GM21526 (cell line): ENCODE results near the gene IFITM1.
"Not testable (repeated sequence)": the region's sequence is repeated elsewhere in the genome, so short reads cannot be mapped to it uniquely, and the experiment has no call there.

ENCODE experiments used
- ATAC-seq: cut with Tn5 transposase; IDR thresholded peaks from one replicate; pipeline ENCODE4 v1.9.1; 2021; ENCODE audit warnings: moderate library complexity; ENCODE audit not compliant: unreplicated experiment, low FRiP score

IFITM1 gene

GRCh38 chr11:339963-340362 lies 26.1 kb downstream of the IFITM1 start:
- no peak for ATAC-seq

DNA sequence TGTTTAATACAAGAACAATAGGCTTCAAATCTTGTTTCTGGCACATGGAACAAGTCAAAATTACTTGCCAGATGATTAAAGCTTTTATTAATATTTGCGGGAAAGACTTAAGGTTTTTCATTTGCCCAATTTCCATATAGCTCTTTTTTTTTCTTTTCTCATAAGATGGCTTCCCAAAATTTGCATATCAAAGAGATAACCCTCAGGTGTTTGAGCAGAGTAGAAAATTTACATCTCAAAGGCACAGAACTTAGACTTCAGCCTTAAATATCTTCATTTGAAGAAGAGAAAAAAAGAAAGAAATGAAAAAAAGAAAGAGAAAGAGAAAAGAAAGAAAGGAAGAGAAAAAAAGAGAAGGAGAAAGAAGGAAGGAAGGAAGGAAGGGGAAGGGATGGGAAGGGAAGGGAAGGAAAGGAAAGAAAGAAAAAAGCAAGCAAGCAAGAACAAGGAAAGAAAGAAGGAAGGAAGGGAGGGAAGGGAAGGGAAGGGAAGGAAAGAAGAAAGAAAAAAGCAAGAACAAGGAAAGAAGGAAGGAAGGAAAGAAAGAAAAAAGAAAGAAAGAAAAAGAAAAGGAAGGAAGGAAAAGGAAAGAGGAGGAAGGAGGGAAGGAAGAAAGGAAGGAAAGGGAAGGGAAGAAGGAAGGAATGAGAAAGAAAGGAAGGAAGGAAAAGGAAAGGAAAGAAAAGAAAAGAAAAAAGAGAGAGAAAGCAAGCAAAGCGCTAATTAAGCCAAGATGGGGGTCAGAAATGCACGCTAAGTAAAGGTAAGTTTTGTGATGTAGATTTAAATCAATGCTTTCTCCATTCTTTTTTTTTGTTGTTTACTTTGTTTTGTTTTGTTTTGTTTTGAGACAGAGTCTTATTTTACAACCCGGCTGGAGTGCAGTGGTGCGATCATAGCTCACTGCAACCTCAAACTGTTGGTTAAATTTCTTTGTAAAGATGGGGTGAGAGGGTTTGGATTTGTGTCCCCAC lies 27.0 kb downstream of the IFITM1 start:
- ATAC-seq = no peak

- ATAC-seq = no peak
Measured at GRCh38 chr11:342328-342727, 28.5 kb downstream of the IFITM1 start.

DNA sequence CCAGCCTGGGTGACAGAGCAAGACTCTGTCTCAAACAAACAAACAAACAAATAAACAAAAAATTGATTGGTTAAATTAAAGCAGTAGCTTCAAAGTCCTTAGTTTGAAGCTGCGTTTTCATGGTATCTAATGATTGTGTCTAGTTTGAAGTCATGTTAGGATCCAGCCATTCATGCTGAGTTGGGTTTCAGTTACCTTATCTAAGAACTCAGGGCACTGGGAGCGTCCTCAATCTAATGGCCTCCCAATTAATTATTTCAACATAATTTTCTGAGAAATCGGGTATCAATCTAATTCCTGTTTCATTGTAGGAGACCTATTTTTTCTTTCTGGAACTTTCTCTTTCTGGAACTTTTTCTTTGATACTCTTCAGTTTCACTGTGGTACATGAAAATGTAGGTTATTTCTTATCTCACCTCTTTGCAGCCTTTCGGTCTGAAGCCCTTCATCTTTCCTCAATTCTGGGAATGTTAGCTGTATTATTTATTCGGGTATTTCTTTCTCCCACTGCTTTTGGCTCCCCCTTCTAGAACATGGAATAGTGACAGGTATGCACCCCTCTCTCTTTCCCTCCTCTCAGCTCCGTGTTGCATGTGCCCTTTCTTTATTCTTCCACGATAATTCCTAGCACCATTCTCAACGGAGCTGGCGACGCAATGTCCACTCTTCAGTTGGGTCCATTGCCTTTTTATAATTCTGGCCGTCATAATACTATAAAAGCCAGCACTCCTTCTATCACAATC lies 31.2 kb downstream of the IFITM1 start:
- ATAC-seq = no peak

GRCh38 chr11:346529-346928 lies 32.7 kb downstream of the IFITM1 start:
- ATAC-seq = no peak

GRCh38 chr11:349270-349954 lies 35.6 kb downstream of the IFITM1 start:
- not testable (repeated sequence) for ATAC-seq

GRCh38 chr11:350033-350722 lies 36.3 kb downstream of the IFITM1 start:
- ATAC-seq = not testable (repeated sequence)

GRCh38 chr11:350723-351255 lies 36.9 kb downstream of the IFITM1 start:
- no peak for ATAC-seq

GRCh38 chr11:351411-351810 lies 37.6 kb downstream of the IFITM1 start:
- no peak for ATAC-seq

GRCh38 chr11:352456-353031 lies 38.7 kb downstream of the IFITM1 start:
- no peak for ATAC-seq

DNA sequence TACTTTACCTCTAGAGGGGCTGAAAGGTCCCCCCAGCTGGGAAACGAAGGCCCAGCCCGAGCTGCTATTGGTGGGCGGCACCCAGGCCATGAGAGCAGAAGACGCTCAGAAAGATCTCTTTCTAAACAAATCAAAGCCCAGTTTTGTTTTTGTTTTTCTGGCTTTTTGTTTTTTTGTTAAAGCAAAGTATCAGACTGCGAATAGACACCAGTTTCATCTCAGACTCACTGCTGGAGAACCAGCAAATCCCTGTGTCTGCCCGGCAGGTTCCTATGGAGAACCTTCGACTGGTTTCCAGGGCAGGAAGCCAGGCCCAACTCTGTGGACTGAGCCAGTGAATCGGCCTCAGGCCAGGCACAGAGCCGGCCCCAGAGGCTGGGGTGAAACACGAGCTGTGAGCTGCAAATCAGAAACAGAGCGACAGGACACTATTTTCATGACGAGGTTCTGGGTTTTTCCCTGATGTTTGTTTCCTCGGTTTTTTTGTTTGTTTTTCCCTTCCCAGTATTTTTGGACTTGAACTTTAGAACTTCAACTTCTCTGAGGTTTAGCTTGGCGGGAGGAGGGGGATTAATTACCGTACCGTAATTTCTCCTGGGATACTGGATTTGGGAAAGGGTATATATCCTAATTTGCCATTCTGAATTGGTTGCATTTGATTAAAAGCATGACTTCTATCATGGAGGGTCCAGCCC lies 39.5 kb downstream of the IFITM1 start:
- no peak for ATAC-seq

DNA sequence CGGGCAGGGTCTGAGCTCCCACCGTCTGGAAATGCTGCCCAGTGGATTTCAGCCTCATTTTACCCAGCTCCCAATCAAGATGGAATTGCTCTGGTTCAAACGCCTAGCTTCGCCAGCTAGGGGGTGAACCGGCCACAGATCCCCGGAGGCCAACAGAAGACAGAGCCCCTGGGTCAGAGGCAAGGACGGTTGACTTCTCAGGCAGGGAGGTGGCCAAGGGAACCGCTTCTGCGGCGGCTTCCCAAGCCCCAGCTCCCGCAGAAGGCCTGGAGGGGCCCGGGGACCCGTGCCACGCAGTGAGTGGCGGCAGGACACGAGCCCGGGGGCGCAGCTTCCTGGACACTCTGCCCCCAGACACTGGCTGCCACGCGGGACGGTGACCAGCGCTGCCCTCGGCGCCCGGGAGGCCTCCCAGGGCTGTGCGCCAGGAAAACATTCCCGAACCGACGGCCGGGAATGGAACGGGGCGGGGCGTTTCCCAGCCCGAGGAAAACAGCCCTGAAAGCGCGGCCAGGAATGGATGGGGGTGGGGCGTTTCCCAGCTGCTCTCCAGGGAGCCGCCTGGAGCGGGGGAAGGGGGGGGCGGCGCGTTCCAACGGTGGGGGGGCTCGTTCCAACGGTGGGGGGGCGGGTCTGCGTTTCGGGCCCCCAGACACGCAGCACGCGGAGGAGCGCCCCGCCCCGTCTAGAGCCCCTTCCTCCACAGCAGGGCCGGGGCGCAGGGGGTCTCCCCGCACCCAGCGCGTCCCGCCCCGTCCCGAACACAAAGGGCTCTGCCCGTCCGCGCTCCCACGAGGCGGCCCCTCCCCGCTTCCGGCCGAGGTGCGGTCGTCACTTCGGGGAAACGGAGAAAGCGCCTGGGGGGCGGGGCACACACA lies 42.0 kb downstream of the IFITM1 start:
- no peak for ATAC-seq

DNA sequence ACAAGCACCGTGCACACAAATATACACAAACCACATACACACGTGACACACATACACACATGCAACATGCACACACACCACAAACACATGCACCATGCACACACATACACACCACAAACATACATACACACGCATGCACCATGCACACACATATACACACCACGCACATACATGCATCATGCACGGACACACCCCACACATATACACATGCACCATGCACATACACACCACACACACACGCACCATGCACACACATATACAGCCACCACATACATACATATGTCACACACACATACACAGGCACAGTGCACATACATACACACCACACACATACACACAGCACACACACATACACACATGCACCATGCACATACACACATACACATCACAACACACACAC lies 42.8 kb downstream of the IFITM1 start:
- no peak for ATAC-seq

DNA sequence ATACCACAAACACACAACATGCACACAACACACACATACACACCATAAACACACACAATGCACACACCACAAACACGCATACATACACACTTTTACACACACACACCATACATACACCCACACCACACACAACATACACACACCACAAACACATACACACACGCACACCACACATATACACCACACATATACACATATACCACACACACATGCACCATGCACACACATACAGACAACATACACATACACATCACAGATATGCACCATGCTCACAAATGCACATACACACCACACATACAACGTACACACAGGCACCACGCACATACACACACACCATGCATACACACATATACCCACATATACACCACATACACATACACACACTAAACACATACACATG lies 43.7 kb downstream of the IFITM1 start:
- no peak for ATAC-seq

- ATAC-seq = no peak
Measured at GRCh38 chr11:358129-358800, 44.4 kb downstream of the IFITM1 start.

- no peak for ATAC-seq
Measured at GRCh38 chr11:359181-359714, 45.4 kb downstream of the IFITM1 start.
